Renal cortex interstitium (tissue), 15 donors: ENCODE data around the gene CHI3L1. TPM values are rescaled to one million over a fixed set of nuclear protein-coding genes. Genes with fewer than 3 reads are reported as not detected.
"Not testable (repeated sequence)": the region's sequence is repeated elsewhere in the genome, so short reads cannot be mapped to it uniquely, and the experiment has no call there.

Experiments used
- DNase-seq, 11 donors: peaks; one replicate each; pipeline ENCODE4 v3.0.0-alpha.2; 2013; ENCODE audit warnings: low read depth in 9 of 11, low spot score in 4 of 11; ENCODE audit errors: extremely low read depth in 1 of 11
- long read RNA-seq, 16 experiments: transcript quantifications; one replicate each; lab custom pipeline, GENCODE V29; 2026
- polyA plus RNA-seq, 3 donors: library from polyadenylated mRNA; unstranded; fragments of 120-200 nt; gene quantifications; one replicate each; pipeline ENCODE4 v1.2.1, GENCODE V29; 2013; ENCODE audit not compliant: insufficient read length in 3 of 3

CHI3L1 gene
- polyA plus RNA-seq, result 10 to 100 TPM in 1 of 3 donors, 1 to 10 TPM in 2; 6.7 to 12.4 (median 9.0) TPM
- long read RNA-seq, donor 1, partial matches to known transcripts, result 0 of 1 reads
- long read RNA-seq, donor 1, other reads (novel, unspliced or antisense), result 0 of 1 reads
- long read RNA-seq, donor 2, partial matches to known transcripts, result 0 of 3 reads
- long read RNA-seq, donor 2, other reads (novel, unspliced or antisense), result 0 of 3 reads
- long read RNA-seq, donor 3, partial matches to known transcripts, result 0 of 3 reads
- long read RNA-seq, donor 3, other reads (novel, unspliced or antisense), result 0 of 3 reads
- long read RNA-seq, donor 4, partial matches to known transcripts, result 0 of 3 reads
- long read RNA-seq, donor 4, other reads (novel, unspliced or antisense), result 0 of 3 reads
- long read RNA-seq, donor 5, result 0 reads
- long read RNA-seq, donor 6, partial matches to known transcripts, result 0 of 3 reads
- long read RNA-seq, donor 6, other reads (novel, unspliced or antisense), result 0 of 3 reads
- long read RNA-seq, donor 7, partial matches to known transcripts, result 0 of 1 reads
- long read RNA-seq, donor 7, other reads (novel, unspliced or antisense), result 0 of 1 reads
- long read RNA-seq, donor 8, transcript CHI3L1-201 (10 exons, 1,792 nt), result major isoform, 6 of 6 reads
- long read RNA-seq, donor 8, partial matches to known transcripts, result 0 of 6 reads
- long read RNA-seq, donor 8, other reads (novel, unspliced or antisense), result 0 of 6 reads
- long read RNA-seq, donor 9, partial matches to known transcripts, result 0 of 2 reads
- long read RNA-seq, donor 9, other reads (novel, unspliced or antisense), result 0 of 2 reads
- long read RNA-seq, donor 10, transcript CHI3L1-201 (10 exons, 1,792 nt), result major isoform, 5 of 5 reads
- long read RNA-seq, donor 10, partial matches to known transcripts, result 0 of 5 reads
- long read RNA-seq, donor 10, other reads (novel, unspliced or antisense), result 0 of 5 reads
- long read RNA-seq, donor 11, partial matches to known transcripts, result 0 of 1 reads
- long read RNA-seq, donor 11, other reads (novel, unspliced or antisense), result 0 of 1 reads
- long read RNA-seq, donor 12, result 0 reads
- long read RNA-seq, donor 13, partial matches to known transcripts, result 0 of 1 reads
- long read RNA-seq, donor 13, other reads (novel, unspliced or antisense), result 0 of 1 reads
- long read RNA-seq, donor 14, partial matches to known transcripts, result 0 of 2 reads
- long read RNA-seq, donor 14, other reads (novel, unspliced or antisense), result 0 of 2 reads
- long read RNA-seq, donor 15, partial matches to known transcripts, result 0 of 2 reads
- long read RNA-seq, donor 15, other reads (novel, unspliced or antisense), result 0 of 2 reads
- long read RNA-seq, donor 16, transcript CHI3L1-201 (10 exons, 1,792 nt), result major isoform, 8 of 11 reads
- long read RNA-seq, donor 16, partial matches to known transcripts, result 0 of 11 reads
- long read RNA-seq, donor 16, other reads (novel, unspliced or antisense), result 0 of 11 reads

DNA sequence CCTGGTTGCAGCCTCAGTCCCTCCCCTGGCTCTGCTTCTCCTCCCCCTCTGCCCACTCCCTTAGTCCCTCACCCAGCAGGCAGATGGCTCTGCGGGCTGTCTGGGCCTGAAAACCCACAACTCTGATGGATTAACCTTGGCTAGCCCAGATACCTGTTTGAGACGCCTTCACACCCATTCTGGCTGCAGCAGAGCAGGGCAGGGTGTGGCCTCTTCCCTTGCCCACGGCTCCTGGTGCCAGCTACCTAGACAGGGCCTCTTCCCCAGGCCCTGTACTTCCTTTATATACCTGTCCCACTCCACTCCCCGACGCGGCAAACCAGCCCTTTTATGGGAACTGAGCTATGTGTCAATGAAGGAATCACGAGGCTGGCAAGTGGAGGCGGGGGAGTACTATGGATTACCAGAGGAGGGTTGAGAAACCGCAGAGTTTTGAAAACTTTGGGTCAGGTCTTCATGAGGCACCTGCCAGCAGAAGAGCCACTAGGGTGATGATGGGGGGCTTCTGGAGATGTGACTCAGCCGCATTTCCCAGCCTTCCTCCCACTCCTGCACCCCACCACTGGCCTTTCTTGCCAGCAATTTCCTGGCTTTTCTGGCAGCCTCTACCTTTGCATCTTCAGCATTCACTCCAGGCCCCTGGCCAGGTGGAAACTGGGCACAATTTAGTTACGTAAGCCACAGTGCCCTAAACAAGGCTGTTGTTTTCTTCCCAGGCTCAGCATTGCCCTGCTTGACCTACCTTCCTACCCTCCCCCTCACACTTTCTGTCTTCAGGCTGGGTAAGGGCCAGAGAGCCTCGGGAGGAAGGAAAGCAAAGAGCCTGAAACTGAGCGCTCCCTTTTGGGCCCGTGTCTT is at the start of gene CHI3L1:
Gene CHI3L1, minus strand, starts transcription at position 259 of the 858 bp plus-strand sequence. Its CDS starts 81 bp downstream, at position 178.
- DNase-seq, result no peak

DNA sequence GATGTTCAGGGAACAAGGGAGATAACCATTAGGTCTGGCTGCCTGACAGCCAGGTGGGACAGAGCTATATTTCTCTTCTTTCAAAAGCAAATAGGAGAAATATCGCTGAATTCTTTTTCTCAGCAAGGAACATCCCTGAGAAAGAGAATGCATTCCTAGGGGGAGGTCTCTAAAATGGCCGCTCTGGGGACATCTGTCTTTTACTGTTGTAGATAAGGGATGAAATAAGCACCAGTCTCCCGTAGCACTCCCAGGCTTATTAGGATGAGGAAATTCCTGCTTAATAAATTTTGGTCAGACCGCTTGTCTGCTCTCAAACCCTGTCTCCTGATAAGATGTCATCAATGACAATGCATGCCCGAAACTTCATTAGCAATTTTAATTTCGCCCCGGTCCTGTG is 48.4 kb upstream of the CHI3L1 start:
- DNase-seq, result not testable (repeated sequence)

DNA sequence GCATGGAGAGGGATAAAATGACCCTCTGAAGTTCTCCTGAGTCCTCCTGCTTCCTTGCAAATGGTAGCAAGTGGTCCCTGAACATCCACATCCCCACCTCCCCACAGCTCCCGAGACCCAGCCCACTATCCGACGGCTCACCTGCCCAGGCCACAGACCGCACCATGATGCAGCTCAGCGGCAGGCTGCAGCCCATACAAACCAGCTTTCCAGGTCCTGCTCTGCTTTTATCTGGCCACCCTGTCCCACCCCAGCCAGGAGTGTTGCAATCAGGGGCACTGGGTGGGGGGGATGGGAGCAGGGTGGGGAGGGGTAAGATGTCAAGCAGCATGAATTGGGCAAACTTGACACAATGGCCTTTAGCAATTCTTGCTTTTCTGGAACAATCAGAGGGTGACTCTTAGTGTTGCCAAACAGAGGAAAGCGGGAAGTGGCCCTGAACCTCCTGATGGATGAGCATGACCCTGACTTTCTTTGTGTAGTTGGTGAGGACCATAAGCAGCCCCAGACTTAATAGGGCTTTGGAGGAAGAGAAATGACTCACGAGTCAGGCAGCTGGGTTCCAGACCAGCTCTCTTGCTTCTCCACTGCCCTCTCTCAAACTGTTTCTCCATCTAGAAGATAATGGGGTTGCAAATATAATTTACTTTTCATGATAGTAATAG is 43.1 kb upstream of the CHI3L1 start, which contains the start of gene CHIT1:
Gene CHIT1, minus strand, starts transcription at position 203 of the 665 bp plus-strand sequence. Its CDS starts 37 bp downstream, at position 166.
- DNase-seq, result no peak

DNA sequence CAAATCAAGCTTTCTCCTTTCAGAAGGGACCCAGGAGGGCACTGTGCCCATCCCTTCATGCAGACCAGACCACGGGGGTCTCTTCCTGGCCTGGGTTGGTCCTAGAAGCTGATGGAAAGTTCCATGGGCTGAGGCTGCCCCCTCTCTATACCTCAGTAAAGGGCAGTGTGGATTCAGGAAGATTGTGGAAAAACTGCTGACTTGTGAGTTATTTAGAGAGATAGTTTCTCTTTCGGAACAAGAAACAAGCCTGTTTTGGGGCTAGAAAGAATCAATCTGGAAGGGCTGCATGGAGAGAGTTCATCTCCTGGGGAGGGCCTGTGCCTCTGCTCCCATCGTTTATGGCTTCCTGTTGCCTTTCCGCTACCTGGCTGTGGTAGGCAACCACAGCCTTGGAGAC is 42.2 kb upstream of the CHI3L1 start:
- DNase-seq, result no peak

DNA sequence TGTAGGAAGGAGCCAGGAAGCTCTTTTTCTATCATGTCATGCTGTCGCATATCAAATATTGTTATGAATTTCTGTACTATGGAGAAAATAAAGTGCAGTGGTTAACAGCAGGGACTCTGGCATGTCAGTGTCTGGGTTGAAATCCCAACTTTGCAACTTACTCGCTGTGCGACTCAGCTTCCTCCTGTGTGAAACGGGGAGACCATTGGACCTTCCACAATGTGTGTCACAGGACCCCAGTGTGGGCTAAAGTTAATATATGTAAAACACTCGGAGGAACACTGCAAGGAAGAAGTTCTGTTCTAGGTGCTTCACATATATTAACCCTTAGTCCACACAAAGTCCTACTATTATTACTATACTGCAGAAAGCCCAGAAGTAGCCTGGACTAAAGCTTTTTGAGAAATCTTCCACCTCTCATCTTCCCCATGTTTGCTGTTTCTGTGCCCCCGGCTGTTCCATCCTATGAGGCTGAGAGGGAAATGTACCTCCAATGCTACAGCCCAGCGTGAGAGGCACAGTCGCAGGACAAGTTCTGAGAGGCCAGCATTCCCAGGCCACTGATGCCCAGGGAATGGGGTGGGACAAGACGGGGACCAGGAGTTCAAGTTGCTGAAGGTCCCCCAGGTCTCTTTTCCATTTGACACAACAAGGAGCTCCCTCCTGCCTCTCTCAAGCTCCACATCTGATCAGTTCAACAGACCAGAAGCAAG is 41.0 kb upstream of the CHI3L1 start:
- DNase-seq, result no peak

DNA sequence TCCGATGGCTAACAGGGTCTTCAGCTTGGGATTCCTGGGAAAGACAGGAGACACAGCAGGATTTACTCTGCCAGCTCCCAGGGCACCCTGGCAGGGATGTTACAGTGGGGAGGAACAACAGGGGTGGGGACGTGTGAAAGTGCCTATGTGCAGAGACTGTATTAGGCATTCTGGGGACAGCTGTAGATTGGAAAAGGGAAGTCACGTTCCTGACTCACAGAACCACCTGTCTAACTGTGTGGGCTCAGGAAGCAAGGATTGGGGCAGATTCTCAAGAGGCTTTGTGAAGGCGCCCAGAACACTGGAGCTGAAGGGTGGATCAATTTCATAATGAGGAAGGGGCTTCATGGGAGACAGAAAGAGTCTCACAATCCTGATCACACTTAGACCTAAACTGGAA is 38.6 kb upstream of the CHI3L1 start:
- no peak for DNase-seq

DNA sequence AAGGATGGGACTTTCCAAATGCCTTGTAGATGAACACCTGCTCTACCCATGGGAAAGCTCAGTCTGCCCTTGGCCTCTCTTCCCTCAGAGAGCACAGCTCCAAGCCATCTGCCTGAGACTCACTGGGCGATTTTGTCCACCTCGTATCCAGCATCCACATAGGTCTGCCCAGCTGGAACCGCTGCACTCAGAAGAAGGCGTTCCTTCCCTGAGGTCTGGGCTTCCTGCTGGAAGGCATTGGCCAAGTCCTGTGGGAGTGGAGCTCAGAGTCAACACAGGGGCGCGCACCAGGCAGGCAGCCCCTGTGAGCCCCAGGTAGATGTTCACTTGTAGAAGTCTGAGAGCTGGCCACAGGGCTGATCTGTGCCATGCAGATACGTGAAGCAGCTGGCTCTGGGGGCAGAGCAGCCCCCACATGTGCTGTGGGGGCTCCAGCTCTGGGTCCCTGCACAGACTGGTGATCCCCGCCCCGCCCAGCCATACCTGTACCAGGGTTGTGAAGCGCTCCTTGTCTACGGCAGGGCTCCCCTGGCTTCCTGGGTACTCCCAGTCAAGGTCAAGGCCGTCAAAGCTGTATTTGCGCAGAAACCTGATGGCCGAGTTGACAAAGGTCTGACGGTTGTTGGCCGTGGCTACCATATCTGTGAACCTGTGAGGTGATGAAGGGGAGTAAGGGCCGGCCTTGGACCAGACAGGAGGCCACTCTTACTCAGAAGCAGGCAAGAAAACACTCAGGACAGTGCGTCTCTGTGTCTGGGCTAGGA is 36.7 kb upstream of the CHI3L1 start:
- DNase-seq, result no peak

DNA sequence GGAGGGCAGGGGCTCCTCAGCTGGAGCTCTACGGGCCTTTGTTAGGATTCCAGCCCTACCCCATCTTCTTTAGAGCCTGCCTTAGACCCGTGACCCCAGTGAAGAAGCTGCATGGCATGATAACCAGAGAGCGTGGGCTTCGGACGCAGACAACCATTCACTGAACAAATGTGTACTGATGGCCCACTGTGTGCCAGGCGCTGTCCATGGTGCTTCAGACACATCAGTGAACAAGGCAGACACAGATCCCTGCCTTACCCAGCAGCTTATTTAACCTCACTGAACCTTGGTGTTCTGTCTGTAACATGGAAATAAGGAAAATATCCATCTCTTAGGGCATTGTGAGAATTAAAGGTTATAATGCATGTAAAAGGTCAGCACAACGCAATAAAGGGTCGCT is 33.4 kb upstream of the CHI3L1 start:
- DNase-seq, result no peak

DNA sequence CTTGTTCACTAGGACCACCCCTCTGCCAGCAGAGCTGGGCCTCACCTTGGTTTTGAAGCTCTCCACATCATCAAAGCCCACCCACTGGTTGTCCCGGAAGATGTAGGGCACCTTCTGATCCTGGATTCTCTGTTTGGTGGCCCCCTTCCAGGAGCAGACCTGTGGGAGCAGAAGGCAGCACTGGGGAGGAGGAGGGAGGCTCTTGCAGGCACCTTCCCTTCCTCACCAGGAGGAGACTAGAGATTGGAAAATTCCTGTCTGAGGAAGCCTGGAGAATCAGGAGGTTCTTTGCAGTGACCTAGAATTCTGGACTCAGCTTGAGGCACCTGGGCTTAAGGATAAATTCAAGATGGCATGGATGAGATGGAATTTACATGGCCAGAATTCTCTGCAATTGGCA is 32.7 kb upstream of the CHI3L1 start:
- DNase-seq, result no peak

DNA sequence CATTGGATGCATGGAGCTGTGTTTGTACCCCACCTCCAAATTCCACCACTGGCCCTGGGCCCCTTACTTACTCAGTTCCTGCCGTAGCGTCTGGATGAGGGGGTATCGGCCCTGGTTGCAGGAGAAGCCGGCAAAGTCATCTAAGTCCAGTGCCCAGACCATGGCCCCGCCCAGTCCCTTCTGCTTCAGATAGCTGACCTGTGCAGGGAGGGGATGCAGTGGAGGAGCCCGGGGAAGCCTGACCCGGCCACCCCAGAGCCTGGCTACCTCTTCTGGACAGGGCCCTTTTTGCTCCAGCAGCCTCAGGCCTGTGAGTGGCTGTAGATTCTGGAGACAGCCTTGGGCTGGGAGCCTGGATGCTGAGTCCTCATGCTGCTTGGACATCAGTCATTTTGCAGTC is 31.2 kb upstream of the CHI3L1 start:
- no peak for DNase-seq

DNA sequence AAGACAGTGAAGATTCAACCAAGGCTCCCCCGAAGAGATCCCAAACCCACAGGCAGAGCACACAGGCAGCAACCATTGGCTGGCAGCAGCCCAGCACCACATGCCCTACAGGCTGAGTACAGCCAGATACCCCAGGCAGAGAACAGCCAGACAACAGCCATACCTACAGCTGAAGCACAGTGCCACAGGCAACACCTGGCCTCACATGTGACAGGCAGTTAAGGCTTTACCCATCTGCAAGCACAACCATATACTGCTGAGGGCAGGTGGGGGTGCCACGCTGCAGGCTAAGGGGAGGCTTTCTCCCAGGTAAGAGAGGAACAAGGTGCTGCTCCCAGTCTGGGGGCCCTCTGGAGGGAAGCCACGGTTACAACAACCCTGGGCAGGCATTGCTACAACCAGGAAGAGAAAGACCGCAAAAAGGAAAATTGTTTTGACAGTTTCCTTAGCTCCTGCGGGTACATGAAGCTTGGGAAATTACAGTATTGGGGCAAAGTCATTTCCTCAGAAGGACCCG is 30.7 kb upstream of the CHI3L1 start:
- DNase-seq, result no peak

DNA sequence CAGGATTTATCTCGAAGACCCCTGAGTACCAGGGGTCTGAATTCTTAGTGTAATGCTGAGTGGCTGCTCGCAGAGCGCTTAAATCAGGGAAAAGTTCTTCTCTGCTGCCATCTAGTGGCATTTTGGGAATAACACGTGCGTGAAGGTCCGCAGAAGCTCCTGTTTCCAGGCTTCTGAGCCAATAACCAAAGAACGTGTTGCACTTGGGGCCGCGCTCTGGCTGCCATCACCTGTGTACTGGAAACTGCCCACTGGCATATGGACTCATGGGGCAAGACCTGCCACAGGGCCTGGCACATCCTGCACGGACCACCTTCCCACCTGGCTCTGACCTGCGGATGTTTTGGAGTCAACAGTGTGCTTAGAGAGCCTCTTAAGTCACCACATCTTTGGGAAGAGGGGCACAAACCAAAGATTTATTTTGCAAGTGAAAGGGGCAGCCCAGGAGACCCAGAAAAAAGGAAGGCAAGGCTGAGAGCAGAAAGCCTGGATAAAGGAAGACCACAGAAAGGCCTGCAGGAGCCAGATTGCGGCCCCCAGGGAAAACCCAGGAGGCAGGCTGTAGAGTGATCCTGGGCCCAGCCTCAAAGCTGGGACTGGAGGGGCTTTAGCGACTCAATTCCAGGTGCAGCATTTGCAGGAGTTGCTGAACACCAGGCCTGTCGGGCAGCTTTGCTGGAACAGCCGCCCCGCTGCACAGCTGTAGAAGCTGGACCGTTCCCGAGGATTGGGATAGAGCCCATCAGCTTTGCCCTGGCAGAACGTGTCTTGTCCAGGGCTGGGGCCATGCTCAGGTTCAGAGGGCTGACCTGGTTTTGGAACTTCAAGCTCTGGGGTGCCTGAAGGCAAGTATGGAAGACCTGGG is 30.0 kb upstream of the CHI3L1 start:
- peak; percentile 56 to 83 (median 71) for DNase-seq

DNA sequence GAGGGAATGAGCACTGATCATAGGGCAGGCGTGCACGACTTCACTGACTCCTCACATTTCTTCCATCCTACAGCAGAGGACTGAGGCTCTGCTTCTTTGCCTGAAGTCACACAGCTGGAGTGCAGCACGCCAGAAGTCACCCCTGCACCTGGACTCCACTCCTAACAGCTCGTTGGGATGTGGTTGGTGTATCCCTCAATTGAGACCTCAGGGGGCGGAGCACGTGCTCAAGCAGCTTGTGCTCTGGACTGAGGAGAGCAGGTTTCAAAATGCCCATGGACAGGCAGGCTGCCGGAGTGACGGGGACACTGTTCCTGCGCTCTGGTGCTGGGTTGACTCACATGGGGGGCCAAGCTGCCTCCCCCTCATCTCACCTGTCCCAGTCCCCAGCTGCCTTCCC is 29.1 kb upstream of the CHI3L1 start:
- no peak for DNase-seq

DNA sequence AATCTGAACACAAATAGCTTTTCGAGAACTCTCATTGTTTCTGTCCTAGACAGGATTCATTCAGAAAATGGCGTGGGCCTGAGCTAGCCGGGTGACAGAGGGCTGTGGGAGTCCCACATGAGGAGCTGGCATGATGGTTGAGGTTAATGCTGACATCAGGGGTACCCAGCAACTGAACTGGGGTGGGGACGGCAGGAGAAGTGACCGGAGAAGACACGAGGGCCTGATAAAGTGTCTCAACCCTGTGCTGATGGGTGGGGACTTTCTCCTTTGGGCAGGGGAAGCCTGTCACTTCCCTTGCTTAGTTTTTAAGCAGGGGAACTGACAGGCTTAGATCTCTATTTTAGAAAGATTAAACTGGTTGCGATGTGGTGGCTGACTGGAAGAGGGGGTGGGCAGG is 28.4 kb upstream of the CHI3L1 start:
- DNase-seq, result no peak

DNA sequence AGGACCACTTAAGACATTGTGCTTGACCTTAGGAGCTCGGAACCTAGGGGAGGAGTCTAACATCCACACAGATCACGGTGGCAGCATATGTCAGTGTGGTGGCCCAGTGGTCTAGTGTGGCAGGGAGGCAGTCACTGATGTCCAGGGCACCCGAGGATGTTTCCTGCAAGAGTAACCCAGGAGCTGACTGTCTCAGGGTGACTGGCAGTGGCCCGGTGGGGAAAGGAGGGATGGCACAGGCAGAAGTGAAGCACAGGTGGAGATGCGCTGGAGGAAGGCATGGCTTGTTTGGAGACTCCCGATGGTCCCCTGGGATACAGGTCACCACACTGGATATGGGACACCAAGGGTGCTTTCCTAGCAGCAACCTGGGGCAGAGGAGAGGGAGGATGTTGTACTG is 26.6 kb upstream of the CHI3L1 start:
- no peak for DNase-seq
